SK-N-SH (cell line): ENCODE measurements around the gene ULBP2. TPM values are rescaled to one million over a fixed set of nuclear protein-coding genes. Genes with fewer than 3 reads are reported as not detected.
"Not testable (repeated sequence)": the region's sequence is repeated elsewhere in the genome, so short reads cannot be mapped to it uniquely, and the experiment has no call there.

Experiments
- CTCF ChIA-PET: fragments of 300-600, 350-600 bp; formaldehyde crosslinking; extraction: SDS; loops from one replicate; lab custom pipeline; 2021; lab: Yijun Ruan, JAX
- POLR2A ChIA-PET: fragments of 350-600 bp; sonication (Branson Sonifier 250); formaldehyde crosslinking; extraction: SDS; loops from one replicate; lab custom pipeline; 2020; ENCODE audit warnings: antibody characterized with exemption, inconsistent platforms; lab: Yijun Ruan, JAX
- DNase-seq: peaks from one replicate; pipeline ENCODE4 v3.0.0; 2012
- H2AFZ ChIP-seq: fragments of 200-600 bp; sonication (generic); 2 replicates; pipeline ENCODE4 v1.8.1; 2016; ENCODE audit warnings: antibody characterized with exemption, mild to moderate bottlenecking, low read depth
- H3F3A ChIP-seq: fragments of 200-600 bp; sonication (generic); replicated peaks from 2 replicates; pipeline ENCODE3; 2016; ENCODE audit warnings: antibody characterized with exemption, mild to moderate bottlenecking; ENCODE audit not compliant: insufficient read depth
- H3K27ac ChIP-seq, 2 experiments: fragments of 200-500 bp in 1 of 2; fragments of 200-600 bp in 1 of 2; sonication (Bioruptor generic) in 1 of 2; sonication (generic), shearing (Covaris generic) in 1 of 2; 2 replicates each; pipeline versions ENCODE4 v1.5.1 to v1.6.1; 2014 to 2016; ENCODE audit warnings: low read depth in 2 of 2, inconsistent platforms in 1 of 2, low read length in 1 of 2, mild to moderate bottlenecking in 1 of 2, mixed read lengths in 1 of 2
- H3K27me3 ChIP-seq: fragments of 200-600 bp; sonication (generic), shearing (Covaris generic); 2 replicates; pipeline ENCODE4 v1.6.1; 2016; ENCODE audit warnings: mixed run types; ENCODE audit not compliant: insufficient read depth
- H3K36me3 ChIP-seq, 2 experiments: fragments of 200-500 bp in 1 of 2; fragments of 200-600 bp in 1 of 2; sonication (Bioruptor generic) in 1 of 2; sonication (generic) in 1 of 2; replicated peaks in 1 of 2; 2 replicates each; pipeline versions ENCODE3 to v1.5.1; 2014 to 2016; ENCODE audit warnings: low read length in 1 of 2, mild to moderate bottlenecking in 1 of 2; ENCODE audit not compliant: insufficient read depth in 2 of 2, control insufficient read depth in 1 of 2
- H3K4me1 ChIP-seq, 2 experiments: fragments of 200-500 bp in 1 of 2; fragments of 200-600 bp in 1 of 2; sonication (Bioruptor generic) in 1 of 2; sonication (generic), shearing (Covaris generic) in 1 of 2; 2 replicates each; pipeline versions ENCODE4 v1.5.1 to v1.6.1; 2014 to 2016; ENCODE audit warnings: low read depth in 1 of 2, low read length in 1 of 2, mixed run types in 1 of 2; ENCODE audit not compliant: insufficient read depth in 2 of 2, control insufficient read depth in 1 of 2
- H3K4me2 ChIP-seq: fragments of 200-600 bp; sonication (generic), shearing (Covaris generic); 2 replicates; pipeline ENCODE4 v1.6.1; 2017; ENCODE audit warnings: mixed run types
- H3K4me3 ChIP-seq, 2 experiments: fragments of 200-500 bp in 1 of 2; fragments of 200-600 bp in 1 of 2; sonication (Bioruptor generic) in 1 of 2; sonication (generic), shearing (Covaris generic) in 1 of 2; 2 replicates each; pipeline versions ENCODE4 v1.5.1 to v1.8.1; 2014 to 2016; ENCODE audit warnings: low read depth in 2 of 2, inconsistent platforms in 1 of 2, low read length in 1 of 2, mild to moderate bottlenecking in 1 of 2, mixed read lengths in 1 of 2, moderate library complexity in 1 of 2
- H3K79me2 ChIP-seq: fragments of 200-600 bp; sonication (generic); 2 replicates; pipeline ENCODE4 v1.8.1; 2017; ENCODE audit warnings: mild to moderate bottlenecking; ENCODE audit not compliant: insufficient read depth
- H3K9ac ChIP-seq: fragments of 200-600 bp; sonication (generic); 2 replicates; pipeline ENCODE4 v1.6.1; 2017; ENCODE audit warnings: mixed run types
- H3K9me2 ChIP-seq: fragments of 200-600 bp; sonication (generic); 2 replicates; pipeline ENCODE4 v1.6.1; 2017; ENCODE audit warnings: mixed run types
- H3K9me3 ChIP-seq: fragments of 200-600 bp; sonication (generic); 2 replicates; pipeline ENCODE4 v1.6.1; 2017; ENCODE audit warnings: mixed run types, mild to moderate bottlenecking, moderate library complexity
- H4K20me1 ChIP-seq: fragments of 200-600 bp; sonication (generic); 2 replicates; pipeline ENCODE4 v1.6.1; 2017; ENCODE audit warnings: mild to moderate bottlenecking, mixed run types; ENCODE audit not compliant: insufficient read depth
- ELF1 ChIP-seq: IDR thresholded peaks from 2 replicates; pipeline ENCODE4 v1.4.0; 2012
- EZH2phosphoT487 ChIP-seq: fragments of 200-600 bp; sonication (generic); IDR thresholded peaks from 2 replicates; pipeline ENCODE4 v1.6.1; 2017; ENCODE audit warnings: low read depth, mixed run types, mild to moderate bottlenecking, antibody characterized with exemption, moderate library complexity, borderline replicate concordance
- FOXJ3 ChIP-seq: sonication (generic); formaldehyde crosslinking; IDR thresholded peaks from 2 replicates; pipeline ENCODE4 v1.5.1; 2020; ENCODE audit warnings: mild to moderate bottlenecking, missing genetic modification reagents
- GABPA ChIP-seq: IDR thresholded peaks from 2 replicates; pipeline ENCODE4 v1.4.0; 2012; ENCODE audit warnings: low read depth, mild to moderate bottlenecking
- MXI1 ChIP-seq: IDR thresholded peaks from 2 replicates; pipeline ENCODE4 v1.6.1; 2012; ENCODE audit warnings: mild to moderate bottlenecking, low read depth, low read length, improper control_type of control experiment
- POLR2AphosphoS5 ChIP-seq: IDR thresholded peaks from 2 replicates; pipeline ENCODE4 v1.6.1; 2012; ENCODE audit warnings: low read depth, low read length
- RXRA ChIP-seq: IDR thresholded peaks from 2 replicates; pipeline ENCODE4 v1.4.0; 2012; ENCODE audit warnings: low read depth, mild to moderate bottlenecking, borderline replicate concordance
- TCF12 ChIP-seq: IDR thresholded peaks from 2 replicates; pipeline ENCODE4 v1.4.0; 2012
- WGBS: methylation state at CpG from one replicate; pipeline ENCODE4 v1.1.6; 2017; ENCODE audit warnings: low lambda C conversion rate; 5-methylcytosine and 5-hydroxymethylcytosine counted together
- polyA plus RNA-seq, 3 experiments: library from polyadenylated mRNA; depleted of rRNA; stranded (reverse); fragments of >200 nt; gene quantifications; 2 replicates each; pipeline ENCODE4 v1.2.3, GENCODE V29; 2012
- TF ChIP-seq, protein P1 (sequence below): fragments of 150-350 bp; IDR thresholded peaks from 2 replicates; pipeline ENCODE4 v1.6.1; 2017; ENCODE audit warnings: antibody characterized with exemption, low read length, low read depth, borderline replicate concordance

ULBP2 gene
- polyA plus RNA-seq, 1 of the 3 experiments (the other 2 are of a cell fraction): 5.0 TPM

DNA sequence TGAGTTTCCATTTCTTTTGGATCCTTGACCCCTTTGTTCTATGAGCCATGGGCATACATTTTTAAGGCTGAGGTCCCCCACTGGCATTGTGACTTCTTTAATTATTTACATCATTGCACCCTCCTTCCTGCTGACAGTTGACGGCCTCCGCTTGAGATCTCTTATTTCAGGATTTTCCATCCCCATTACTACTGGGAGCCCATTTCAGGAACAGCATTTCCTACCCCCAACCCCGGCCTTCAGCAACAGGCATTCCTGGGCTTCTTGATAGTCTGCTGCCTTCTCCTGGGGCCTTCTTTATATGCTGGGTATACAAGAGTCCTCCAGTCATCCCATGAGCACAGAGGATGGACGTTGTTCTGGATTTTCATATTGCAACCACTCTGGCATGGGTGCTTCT lies 25.8 kb downstream of the ULBP2 start (continued):
- no peak for TF ChIP-seq POLR2AphosphoS5
- no peak for TF ChIP-seq MXI1
- no peak for TF ChIP-seq GABPA
- TF ChIP-seq, protein P1, sequence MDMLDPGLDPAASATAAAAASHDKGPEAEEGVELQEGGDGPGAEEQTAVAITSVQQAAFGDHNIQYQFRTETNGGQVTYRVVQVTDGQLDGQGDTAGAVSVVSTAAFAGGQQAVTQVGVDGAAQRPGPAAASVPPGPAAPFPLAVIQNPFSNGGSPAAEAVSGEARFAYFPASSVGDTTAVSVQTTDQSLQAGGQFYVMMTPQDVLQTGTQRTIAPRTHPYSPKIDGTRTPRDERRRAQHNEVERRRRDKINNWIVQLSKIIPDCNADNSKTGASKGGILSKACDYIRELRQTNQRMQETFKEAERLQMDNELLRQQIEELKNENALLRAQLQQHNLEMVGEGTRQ: no peak
- TF ChIP-seq FOXJ3 (CRISPR knock-in tag): no peak
- TF ChIP-seq EZH2phosphoT487: no peak
- no peak for TF ChIP-seq TCF12
- TF ChIP-seq ELF1: no peak

DNA sequence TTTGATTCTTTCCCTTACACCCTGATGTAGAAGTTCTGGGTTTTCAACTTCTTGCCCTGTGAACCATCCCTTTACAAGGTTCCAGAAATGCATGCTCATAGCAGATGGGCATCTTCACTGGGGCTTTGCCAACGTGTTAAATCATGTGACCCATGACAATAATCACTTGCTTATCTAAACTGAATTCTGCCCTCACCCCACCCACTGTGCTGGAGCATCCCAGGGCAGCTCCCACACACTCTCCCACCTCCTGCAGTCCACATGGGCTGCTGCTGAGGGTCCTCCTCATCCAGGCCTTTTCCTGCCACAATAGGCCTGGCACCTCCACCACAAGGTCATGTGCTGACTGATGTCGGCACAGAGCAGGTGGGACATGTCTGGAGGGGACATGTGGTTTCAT lies 26.2 kb downstream of the ULBP2 start:
- POLR2A ChIA-PET, H3K4me2 ChIP-seq, H3K27ac ChIP-seq, CTCF ChIA-PET, H3K9ac ChIP-seq, H3K4me3 ChIP-seq, DNase-seq, H3F3A ChIP-seq, H2AFZ ChIP-seq, H3K36me3 ChIP-seq, H4K20me1 ChIP-seq, H3K9me3 ChIP-seq, H3K79me2 ChIP-seq, H3K9me2 ChIP-seq: not testable (repeated sequence)
- Histone ChIP-seq H3K4me1 (peaks cover 0 to 16% of the 10 kb centered on the region in 2 experiments; a peak in 1 of 4 replicates), H3K27me3 (peaks cover 37% of the 10 kb centered on the region)
- WGBS: 11% methylated on average over 1 of the region's 2 CpGs

- POLR2A ChIA-PET, H3K79me2 ChIP-seq, H3F3A ChIP-seq, H3K9me2 ChIP-seq, H3K9me3 ChIP-seq, H3K36me3 ChIP-seq, H3K9ac ChIP-seq, H4K20me1 ChIP-seq, H3K4me3 ChIP-seq, H2AFZ ChIP-seq, CTCF ChIA-PET, H3K27ac ChIP-seq, DNase-seq, H3K4me2 ChIP-seq: not testable (repeated sequence)
- Histone ChIP-seq H3K27me3 (peaks cover 35% of the 10 kb centered on the region), H3K4me1 (peaks cover 0 to 13% of the 10 kb centered on the region in 2 experiments; a peak in 1 of 4 replicates)
- 25% methylated on average over 2 of the region's 2 CpGs for WGBS
Measured at GRCh38 chr6:149968909-149969308, 27.1 kb downstream of the ULBP2 start.

DNA sequence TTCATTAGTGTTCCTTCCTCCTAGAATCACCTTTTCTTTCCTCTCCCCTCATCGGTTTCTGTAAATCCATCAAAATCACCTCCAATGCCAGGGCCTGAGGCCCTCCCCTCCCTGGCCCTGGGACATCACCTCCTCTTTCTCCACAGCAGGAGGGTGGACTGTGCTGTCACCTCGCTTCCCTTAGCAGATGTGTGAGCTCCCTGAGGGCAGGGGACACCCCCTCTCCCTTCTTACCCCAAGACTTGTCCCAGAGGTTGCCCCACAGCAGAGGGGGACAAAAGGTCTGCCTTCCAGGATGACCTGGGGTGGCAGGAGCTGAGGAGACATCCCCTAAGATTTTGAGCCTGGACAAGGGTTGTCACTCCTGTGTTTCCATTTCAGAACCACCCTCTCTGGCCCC lies 27.8 kb downstream of the ULBP2 start:
- no peak overlapping the region for H3K4me2 ChIP-seq
- H3K27ac ChIP-seq: no peak overlapping the region
- H3K36me3 ChIP-seq: no peaks in the 10 kb centered on the region
- H3K4me1 ChIP-seq: peaks cover 0 to 6% of the 10 kb centered on the region in 2 experiments; a peak in 1 of 4 replicates
- 8% methylated on average over 2 of the region's 2 CpGs for WGBS
- H3K79me2 ChIP-seq: no peaks in the 10 kb centered on the region
- H3F3A ChIP-seq: no peaks in the 10 kb centered on the region
- no peak overlapping the region for H3K4me3 ChIP-seq
- H3K27me3 ChIP-seq: peaks cover 31% of the 10 kb centered on the region
- ChIA-PET POLR2A (no interaction called here), CTCF (no interaction called here)
- no peaks in the 10 kb centered on the region for H3K9me3 ChIP-seq
- TF ChIP-seq RXRA: no peak
- DNase-seq: no peak
- no peaks in the 10 kb centered on the region for H4K20me1 ChIP-seq
- no peaks in the 10 kb centered on the region for H3K9me2 ChIP-seq
- H3K9ac ChIP-seq: no peak overlapping the region
- no peak overlapping the region for H2AFZ ChIP-seq

DNA sequence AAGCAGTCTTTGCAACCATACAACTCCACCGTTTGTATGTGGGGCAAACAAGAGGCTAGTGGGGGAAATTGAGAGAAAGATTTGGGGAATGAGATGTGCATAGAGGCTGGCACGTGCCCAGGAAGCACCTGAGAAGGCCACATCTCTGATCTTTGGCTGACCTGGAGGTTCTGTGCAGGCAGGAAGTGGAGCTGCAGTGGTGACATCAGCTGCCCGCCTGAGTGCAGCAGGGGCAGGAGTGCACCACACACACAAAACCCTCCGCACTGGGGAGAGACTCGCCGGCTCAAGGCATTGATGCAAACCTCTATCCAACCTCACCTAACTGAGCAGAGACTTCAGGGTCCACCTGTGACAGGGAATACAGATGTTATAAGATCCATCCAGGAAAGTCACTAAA lies 32.6 kb downstream of the ULBP2 start:
- POLR2A ChIA-PET, H3K9me3 ChIP-seq, H2AFZ ChIP-seq, H3K79me2 ChIP-seq, H3K9ac ChIP-seq, H3K4me2 ChIP-seq, H3K9me2 ChIP-seq, H3K4me3 ChIP-seq, CTCF ChIA-PET, H3K4me1 ChIP-seq, H3K27ac ChIP-seq, H3K36me3 ChIP-seq, DNase-seq, H4K20me1 ChIP-seq, H3F3A ChIP-seq: not testable (repeated sequence)
- WGBS: 0% methylated on average over 3 of the region's 6 CpGs
- H3K27me3 ChIP-seq: peaks cover 28% of the 10 kb centered on the region; the same call in 1 of the 2 replicates
